SKM-1 treated with dmso at 0.1 percent for 144 hours (cell line): ENCODE data around the gene LENG9.

Experiments
- DNase-seq: peaks from one replicate; lab custom pipeline; 2025; ENCODE audit not compliant: unreplicated experiment; lab: John Stamatoyannopoulos, UW

The LENG9 gene

DNA sequence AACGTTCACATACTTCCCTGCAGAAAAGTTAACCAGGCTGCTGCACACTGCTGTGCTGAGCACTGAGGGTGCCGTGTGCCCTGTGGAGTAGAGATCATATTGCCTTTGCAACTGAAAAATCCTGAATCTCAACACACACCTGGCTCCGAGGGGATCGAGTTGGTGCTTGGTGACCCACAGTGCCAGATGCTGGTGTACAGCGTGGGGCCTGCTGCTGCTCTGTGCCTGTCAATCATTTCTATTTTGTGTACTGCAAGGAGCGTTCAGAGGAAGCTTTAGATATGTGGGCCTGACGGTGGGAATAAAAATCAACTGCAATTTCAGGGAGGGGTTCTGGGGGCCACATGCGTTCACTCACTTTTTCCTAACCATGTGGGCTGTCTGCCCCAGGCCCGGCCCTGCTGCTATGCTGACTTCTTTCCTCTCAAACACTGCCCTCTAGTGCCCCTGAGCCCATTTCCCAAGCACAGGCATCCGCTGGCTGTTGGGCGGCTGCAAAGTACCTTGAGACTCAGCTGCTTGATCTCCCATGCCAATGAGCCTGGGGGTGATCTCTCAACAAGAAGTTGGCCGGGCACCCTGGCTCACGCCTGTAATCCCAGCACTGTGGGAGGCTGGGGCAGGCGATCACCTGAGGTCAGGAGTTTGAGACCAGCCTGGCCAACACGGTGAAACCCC is 24.3 kb downstream of the LENG9 start:
- DNase-seq, result no peak

DNA sequence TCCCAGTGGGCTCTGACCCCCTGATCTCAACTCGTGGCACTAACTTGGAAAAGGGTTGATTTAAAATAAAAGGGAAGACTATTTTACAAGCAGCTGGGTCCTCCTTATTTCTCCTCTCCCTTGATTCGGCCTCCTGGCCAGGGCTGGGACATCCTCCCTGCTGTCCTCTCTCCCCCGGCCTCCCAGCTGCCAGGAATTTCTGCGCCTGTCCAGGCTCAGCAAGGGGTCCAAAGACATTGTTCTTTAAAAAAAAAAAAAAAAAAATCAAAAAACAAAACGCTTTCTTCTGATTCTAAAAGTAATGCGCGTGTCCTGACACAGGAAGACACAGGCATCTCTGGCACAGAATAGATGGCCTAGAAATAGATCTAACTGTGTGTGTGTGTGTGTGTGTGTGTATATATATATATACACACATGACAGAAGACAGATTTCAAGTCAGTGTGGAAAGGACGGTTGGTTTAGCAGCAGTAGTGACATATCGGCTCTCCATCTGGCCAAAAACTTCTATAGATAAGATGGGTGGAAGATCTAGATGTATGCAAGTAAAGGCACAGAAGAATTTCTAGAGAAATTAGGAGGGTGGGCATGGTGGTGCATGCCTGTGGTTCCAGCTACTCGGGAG is 26.8 kb downstream of the LENG9 start:
- no peak for DNase-seq

DNA sequence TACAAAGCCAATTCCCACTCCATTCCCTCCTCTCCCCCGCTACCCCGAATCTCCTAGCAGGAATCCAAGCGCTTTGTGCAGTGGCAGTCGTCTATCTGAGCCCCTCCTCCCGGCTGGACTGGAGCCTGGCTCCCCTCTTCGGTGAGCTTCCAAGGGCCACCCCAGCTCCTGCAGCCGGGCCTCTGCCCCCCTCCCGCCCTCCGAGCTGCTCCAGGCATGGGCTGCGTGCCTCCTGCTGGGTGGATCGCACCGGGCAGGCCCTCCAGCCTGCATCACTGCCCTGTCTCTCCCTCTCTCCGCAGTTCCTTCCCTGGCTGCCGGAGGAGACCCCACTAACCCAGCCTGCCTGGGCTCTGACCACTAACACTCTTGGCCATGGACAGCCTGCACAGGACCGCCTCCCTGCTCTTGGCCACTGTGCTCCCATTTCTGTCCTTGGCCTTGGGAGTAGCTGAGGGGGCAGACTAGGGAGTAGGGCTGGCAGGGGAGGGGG is 27.5 kb downstream of the LENG9 start:
- no peak for DNase-seq

DNA sequence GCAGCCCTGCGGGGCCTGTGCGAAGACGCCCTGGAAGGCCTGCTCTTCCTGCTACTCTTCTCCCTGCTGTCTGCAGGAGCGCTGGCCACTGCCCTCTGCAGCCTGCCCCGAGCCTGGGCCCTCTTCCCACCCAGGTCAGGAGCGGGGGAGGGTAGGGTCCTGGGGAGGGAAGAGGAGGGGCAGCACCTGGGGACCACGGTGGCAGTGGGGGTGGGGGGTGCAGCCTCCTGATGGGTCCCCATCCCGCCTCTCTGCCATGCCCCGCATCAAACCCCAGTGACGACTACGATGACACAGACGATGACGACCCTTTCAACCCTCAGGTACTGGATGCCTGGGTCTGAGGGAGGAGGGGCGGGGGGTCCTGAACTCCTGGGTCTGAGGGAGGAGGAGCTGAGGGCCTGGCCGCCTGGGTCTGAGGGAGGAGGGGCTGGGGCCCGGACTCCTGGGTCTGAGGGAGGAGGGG is 28.0 kb downstream of the LENG9 start:
- no peak for DNase-seq

DNA sequence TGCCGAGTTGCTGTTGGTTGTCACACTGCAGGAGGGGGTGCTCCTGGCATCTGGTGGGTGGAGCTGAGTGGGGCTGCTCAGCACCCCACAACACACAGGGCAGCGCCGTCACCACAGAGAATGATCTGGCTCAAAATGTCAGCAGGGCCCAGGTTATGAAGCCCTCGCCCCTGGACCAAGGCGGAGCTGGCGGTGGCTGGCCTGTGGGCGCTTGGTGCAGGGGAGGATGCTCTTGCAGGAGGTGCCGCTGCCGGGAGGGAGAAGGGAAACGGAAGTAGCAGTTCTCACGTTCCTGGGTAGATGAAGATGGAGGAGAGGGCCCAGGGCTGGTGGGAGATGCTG is 28.7 kb downstream of the LENG9 start:
- no peak for DNase-seq

DNA sequence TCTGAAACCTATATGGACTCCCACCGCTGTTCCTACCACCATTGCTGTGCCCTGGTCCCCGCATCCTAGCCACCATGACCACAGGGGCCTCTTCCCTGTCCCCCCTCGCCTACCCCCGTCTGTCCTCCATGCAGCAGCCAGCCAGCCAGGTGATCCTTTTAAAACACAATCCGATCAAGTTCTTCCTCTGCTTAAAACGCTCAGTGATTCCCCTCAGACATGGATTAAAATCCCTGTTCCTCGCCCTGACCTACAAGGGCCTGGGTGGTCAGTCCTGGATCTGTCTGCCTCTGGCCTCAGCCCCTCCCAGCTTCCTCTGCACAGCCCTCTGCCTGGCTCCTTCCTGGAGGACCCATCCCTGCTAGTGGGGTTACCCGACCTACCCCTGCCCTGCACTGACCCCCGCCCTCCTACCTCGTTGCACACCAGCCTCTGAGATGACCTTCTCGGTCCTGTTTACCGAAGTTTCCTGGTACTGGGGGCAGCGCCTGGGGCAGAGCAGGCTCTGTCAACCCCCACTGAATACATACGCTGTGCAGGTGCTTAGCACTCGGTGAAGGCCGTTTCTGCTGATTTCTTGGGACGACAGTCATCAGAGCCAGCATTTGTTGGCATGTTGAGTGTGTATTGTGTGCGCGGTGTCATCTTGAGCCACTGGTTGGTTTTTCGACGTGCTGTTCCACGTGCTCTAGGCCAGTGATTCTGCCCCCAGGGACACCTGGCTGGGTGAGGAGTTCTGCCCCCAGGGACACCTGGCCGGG is 29.3 kb downstream of the LENG9 start:
- no peak for DNase-seq

DNA sequence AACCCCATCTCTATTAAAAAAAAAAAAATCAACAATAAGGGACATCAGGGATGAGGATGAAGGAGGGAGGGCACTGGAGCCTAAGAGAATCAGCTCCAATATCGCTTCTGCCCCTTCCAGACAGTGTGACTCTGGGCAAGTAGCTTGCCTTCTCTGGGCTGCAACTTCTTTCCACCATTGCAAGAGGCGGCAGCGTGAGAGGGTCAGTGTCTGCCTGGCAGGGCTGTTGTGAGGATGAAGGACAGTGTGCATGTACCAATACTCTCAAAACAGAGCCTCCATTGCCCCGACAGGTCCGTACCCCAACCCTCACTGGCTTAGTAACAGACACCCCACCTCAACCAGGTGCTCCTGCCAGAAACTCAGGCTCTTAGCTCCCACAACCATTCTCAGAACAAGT is 29.9 kb downstream of the LENG9 start:
- DNase-seq, result no peak

DNA sequence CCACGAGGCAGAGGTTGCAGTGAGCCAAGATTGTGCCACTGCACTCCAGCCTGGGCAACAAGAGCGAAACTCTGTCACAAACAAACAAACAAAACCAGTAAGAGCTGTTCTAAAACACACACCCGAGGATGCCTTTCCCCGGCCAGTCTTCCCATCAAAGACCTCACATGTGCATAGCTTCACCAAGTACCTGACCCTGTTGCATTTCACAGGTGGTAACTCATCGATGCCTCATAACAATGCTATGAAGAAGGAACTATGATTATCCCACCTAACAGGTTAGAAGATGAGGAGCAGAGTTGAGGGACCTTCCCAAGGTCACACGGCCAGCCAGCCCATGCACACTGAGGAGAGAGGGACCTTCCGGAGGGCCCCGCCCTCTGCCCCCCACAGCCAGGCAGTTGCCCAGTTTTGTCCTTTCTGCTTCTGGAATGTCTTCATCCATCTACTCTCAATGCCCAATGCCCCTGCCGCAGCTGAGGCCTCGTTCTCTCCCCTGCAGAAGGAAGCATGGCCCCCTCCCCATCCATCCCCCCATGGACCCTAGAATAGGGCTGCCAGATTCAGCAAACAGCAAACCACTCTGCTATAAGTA is 31.3 kb downstream of the LENG9 start:
- no peak for DNase-seq

DNA sequence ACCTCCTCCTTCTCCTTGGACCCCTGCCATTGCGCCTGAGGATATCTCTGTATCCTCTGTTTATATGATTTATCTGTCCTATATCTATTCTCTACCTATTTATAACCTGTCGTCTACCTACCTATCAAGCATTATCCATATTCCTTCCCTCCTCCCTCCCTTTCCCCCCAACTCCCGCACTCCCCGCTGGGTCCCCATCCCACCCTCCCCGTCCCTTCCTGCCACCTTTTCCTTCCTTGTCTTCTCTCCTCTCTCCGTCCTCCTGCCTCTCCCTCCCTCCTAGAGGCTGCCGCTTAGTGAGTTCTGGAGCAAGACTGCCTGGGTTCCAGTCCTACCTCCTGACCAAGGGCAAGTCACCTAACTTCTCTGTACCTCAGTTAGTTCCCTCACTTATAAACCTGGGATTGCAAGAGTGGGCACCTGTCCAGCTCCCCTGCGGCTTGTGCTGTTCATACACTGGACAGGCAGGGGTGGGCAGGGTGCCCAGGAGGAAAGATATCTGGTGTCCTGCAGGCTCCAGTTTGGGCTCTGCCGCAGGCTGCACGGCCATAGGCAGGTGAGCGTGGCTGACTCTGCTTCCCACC is 32.2 kb downstream of the LENG9 start:
- no peak for DNase-seq

DNA sequence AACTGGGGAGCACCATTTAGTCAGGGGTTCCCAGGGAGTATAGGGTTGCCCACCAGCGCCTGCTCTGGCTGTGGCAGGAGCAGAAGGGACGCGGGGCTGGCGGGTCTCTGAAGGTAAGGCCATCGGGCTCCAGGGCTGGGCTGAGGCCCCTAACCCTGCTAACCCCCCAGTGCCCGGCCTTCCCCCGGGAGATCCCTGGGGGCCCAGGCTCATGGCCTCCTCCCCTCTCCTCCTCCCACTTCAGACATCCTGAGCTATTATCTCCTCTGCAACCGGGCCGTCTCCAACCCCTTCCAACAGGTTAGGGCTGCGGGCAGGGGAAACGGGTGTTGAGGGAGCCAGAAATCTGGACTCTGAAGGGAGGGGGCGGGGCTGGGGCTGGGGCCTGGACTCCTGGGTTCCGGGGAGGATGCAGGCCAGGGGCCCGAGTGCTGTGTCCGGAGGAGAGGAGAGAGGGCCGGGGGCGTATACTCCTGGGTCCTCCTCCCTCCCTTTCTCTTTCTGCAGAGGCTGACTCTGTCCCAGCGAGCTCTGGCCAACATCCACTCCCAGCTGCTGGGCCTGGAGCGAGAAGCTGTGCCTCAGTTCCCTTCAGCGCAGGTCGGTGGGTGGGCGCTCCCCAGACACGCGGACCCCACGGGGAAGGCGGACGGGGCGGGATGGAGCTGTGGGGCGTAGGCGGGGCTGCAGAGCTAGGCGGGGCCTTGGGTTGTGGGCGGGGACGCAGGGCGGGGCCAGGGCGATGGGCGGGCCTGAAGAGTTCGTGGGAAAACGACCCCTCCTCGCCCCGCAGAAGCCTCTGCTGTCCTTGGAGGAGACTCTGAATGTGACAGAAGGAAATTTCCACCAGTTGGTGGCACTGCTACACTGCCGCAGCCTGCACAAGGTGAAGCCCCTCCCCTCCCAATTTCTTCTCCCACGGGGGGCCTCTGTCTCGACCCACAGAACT is 33.0 kb downstream of the LENG9 start:
- no peak for DNase-seq

DNA sequence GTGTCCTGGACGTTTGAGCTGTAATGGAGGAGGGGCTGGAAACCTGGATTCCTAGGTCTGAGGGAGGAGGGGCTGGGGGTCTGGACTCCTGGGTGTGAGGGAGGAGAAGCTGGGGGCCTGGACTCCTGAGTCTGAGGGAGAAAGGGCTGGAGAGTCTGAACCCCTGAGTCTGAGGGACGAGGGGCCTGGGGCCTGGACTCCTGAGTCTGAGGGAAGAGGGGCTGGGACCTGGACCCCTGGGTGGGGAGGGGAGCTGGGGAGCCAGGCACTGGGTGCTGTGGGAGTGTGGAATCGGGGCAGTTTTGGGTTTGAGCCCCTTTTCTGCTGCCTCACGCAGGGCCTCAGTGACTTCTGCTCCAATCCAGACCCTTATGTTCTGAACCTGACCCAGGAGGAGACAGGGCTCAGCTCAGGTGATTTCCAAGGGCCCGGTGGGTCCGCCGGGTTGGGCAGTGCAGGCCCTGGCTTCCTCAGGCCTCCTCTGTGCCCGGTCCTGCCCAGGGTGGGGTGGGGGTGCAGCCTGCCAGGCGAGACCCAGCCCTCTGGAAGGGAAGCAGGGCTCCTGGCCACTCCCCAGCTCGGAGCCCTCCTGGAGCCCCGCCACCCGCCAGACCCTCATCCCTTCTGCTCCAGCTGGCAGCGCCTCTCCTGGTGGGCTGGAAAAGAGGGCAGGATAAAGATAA is 33.9 kb downstream of the LENG9 start:
- DNase-seq, result no peak

DNA sequence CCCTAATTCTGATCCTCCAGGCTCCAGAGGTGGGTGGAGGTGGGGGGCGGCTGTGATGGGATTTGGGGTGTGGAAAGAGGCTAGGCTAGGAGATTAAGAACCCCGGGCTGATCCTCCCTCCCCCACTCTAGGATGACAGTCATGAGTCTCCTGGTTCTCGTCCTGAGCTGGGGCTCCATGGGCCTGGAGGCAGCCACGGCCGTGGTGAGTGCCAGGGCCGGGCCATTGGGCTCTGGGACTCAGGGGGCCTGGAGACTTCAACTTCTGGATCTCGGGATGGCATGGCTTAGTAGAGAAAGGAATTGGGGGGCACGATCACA is 34.4 kb downstream of the LENG9 start:
- DNase-seq, result no peak

DNA sequence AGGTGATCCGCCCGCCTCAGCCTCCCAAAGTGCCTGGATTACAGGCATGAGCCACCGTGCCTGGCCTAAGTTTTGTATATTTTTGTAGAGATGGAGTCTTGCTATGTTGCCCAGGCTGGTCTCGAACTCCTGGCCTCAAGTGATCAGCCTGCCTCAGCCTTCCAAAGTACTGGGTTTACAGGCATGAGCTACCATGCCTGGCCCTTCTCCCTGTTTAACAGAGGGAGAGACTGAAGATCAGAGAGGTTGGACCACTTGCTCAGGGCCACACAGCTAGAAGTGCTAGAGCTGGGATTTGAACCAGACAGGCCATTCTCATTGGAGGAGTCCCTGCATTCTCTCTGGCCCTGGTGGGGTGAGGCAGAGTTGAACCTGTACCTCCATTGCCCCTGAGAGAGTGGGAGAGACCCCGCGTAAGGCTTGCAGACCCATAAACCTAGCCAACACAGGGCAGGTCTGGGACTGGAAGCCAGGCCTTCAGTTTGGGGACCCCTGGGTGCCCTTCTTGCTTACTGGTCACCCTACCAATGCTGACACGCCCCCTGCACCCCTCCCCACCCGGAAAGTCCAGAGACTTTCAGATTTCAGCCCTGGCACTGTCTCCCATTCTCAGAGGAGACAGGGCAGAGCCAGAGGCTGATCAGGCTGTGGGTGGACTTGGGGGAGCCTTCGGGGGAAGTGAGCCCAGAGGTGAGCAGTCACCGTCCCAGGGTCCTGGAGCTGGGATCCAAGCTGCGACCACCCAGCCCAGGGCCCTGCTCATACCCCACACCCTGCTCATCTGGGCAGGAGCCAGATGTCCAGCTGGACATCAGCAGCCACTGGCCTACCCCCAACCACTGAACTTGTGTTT is 35.0 kb downstream of the LENG9 start:
- no peak for DNase-seq

DNA sequence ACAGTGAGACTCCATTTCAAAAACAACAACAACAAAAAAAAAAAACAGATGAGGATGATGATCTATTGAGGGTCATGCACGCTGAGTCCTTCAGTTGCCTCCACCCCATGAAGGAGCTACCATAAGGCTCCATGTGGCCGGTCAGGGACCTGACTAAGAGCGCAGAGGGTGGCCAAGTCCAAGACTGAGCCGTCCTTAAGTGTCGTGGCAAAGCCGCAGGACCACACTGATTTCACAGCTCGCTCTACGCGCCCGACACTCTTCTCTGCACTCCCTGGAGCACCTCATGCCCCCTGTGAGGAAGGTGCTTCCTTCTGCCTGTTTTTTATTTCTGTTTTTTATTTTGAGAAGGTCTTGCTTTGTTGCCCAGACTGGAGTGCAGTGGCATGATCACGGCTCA is 36.0 kb downstream of the LENG9 start:
- no peak for DNase-seq

DNA sequence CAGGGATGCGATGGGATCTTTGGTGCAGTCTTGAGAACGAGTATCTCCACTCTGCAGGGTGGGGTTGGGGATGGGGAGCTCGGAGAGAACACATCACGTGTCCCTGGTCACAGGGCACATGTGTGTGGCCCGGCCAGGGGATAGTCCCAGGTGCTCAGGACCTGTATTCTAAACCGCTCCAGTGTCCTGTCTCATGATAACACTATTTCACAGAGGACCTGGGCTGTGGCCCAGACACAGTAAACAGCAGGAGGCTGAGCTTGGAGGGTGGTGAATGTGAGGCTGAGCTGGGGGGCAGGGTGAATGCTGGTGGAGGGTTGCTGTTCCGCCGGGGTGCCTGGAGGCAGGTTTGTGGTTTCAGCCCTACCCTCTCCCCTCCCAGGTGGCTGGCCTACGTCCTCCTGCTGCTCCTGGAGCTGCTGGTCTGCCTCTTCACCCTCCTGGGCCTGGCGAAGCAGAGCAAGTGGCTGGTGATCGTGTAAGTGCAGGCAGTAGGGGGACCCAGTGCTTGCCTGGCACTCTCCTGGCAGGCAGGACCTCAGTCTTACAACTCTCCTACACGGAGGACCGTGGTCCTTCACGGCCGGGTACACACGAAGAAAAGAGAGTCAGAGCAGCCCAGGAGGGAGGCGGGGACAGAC is 37.2 kb downstream of the LENG9 start:
- no peak for DNase-seq

DNA sequence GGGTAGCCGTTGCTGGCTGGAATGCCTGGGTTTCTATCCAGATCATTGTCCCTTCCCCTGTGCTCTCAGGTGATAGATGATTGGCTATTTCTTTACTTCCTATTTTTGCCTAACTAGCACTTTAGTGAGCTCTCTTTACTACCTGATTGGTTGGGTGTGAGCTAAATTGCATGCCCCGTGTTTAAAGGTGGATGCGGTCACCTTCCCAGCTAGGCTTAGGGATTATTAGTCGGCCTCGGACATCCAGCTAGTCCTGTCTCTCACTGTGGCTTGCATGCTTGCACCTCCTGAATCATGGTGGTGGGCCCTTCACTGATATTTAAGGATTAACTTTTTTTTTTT is 38.2 kb downstream of the LENG9 start:
- no peak for DNase-seq

DNA sequence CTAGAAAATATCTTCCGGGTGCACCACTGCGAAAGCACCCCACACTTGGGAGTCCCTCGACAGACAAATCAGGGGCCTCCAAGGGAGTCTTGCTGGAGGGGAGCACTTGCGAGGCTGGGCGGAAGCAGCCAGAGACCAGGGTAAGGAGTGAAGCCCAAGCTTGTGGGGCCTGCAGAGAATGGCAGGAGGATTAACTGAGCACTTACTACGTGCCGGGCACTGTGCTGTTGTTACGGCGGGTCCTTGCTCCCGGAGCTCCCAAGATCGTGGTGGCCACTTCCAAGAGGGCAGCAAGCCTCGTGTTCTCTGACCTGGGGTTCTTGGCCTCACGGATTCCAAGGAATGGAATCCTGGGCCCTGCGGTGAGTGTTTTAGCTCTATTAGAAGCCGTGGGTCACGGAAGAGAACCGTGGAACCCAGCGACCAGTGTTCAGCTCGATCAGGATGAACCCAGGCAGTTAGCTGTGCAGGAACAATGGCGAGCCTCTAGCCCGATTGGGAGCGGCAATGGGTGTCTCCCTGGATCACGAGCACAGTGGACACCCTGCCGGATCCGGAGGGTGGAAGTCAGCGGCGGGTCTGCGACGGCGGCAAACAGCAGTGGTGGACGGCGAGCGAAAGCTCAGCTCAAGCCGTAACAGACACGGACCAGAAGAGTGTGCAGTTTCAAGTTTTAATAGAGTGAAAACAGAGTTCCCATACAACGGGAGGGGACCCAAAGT is 38.8 kb downstream of the LENG9 start:
- DNase-seq, result no peak

DNA sequence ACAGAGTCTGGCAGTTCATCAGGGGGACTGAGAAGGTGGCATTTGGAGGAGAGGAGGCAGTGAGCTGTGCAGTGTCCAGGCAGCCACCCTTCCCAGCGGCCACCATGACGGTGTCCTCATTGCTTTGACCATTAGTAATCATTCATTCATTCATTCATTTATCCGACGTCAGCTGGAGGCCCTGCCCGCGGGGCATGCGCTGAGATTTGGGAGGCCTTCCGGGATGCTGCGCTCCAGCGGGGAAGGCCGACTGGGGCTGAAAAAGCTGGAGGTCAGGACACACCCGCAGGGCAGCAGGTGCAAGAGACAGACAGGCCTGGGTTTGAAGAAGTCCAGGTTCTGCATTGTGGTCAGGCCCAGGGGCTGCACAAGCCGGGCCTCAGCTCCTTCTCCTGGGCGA is 39.4 kb downstream of the LENG9 start:
- DNase-seq, result no peak
